OCI-LY7 (cell line): ENCODE data around the gene SLC2A13.
"Not testable (repeated sequence)": the region's sequence is repeated elsewhere in the genome, so short reads cannot be mapped to it uniquely, and the experiment has no call there.

ENCODE experiments used
- CTCF ChIP-seq: fragments of 200-600 bp; sonication (generic); conservative IDR thresholded peaks from 2 replicates; pipeline ENCODE4 v1.5.1; 2014; ENCODE audit warnings: mild to moderate bottlenecking, antibody characterized with exemption, low read length, moderate library complexity, mixed read lengths
- EZH2phosphoT487 ChIP-seq: fragments of 200-600 bp; sonication (generic); IDR thresholded peaks from 2 replicates; pipeline ENCODE4 v1.6.1; 2018; ENCODE audit warnings: low read depth, borderline replicate concordance, mild to moderate bottlenecking, mixed run types, antibody characterized with exemption, low read length, moderate library complexity, mixed read lengths

DNA sequence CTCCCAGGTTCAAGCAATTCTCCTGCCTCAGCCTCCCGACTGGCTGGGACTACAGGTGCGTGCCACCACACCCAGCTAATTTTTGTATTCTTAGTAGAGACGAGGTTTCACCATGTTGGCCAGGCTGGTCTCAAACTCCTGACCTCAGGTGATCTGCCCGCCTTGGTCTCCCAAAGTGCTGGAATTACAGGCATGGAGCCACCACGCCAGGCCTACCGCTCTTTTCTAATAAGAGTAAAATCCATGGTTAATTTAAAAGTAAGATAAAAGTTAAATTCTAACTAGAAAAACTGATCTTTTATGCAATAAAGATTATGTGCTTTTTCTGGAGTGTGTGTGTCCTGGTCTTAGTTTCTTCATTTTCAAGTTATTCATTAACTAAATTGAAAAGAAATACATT lies 212.5 kb downstream of the SLC2A13 start:
- not testable (repeated sequence) for TF ChIP-seq CTCF, EZH2phosphoT487
